ENCODE results near the gene SLC25A20. TPM values are rescaled to one million over a fixed set of nuclear protein-coding genes. Genes with fewer than 3 reads are reported as not detected.

Gene SLC25A20
- total RNA-seq, 1 donor from 2014 or later, result 7.5 TPM

DNA sequence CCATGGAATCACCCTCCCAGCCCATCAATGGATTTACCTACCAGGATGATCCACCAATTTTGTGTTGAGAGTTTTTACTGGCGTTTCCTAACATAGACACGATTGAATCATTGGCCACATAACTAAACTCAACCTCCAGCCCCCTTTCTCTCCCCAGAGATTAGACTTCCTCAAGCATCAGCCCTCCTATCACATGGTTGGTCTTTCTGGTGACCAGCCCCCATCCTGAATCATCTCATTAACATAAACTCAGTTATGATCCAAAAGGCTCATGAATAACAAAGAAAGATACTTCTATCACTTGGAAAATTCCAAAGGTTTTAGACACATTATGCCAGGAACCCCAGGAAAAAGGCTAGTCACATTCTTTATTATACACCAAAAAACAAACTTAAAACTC lies 72.2 kb downstream of the SLC25A20 start:
- no peak overlapping the region for H3K4me3 ChIP-seq (ENCODE audit: low read depth, low read length)
- TF ChIP-seq, protein P1, sequence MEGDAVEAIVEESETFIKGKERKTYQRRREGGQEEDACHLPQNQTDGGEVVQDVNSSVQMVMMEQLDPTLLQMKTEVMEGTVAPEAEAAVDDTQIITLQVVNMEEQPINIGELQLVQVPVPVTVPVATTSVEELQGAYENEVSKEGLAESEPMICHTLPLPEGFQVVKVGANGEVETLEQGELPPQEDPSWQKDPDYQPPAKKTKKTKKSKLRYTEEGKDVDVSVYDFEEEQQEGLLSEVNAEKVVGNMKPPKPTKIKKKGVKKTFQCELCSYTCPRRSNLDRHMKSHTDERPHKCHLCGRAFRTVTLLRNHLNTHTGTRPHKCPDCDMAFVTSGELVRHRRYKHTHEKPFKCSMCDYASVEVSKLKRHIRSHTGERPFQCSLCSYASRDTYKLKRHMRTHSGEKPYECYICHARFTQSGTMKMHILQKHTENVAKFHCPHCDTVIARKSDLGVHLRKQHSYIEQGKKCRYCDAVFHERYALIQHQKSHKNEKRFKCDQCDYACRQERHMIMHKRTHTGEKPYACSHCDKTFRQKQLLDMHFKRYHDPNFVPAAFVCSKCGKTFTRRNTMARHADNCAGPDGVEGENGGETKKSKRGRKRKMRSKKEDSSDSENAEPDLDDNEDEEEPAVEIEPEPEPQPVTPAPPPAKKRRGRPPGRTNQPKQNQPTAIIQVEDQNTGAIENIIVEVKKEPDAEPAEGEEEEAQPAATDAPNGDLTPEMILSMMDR (conservative IDR thresholded peaks at IDR 0.05; ENCODE audit: low read depth, low read length), result no peak
- no peak for DNase-seq (ENCODE audit: low read depth)

DNA sequence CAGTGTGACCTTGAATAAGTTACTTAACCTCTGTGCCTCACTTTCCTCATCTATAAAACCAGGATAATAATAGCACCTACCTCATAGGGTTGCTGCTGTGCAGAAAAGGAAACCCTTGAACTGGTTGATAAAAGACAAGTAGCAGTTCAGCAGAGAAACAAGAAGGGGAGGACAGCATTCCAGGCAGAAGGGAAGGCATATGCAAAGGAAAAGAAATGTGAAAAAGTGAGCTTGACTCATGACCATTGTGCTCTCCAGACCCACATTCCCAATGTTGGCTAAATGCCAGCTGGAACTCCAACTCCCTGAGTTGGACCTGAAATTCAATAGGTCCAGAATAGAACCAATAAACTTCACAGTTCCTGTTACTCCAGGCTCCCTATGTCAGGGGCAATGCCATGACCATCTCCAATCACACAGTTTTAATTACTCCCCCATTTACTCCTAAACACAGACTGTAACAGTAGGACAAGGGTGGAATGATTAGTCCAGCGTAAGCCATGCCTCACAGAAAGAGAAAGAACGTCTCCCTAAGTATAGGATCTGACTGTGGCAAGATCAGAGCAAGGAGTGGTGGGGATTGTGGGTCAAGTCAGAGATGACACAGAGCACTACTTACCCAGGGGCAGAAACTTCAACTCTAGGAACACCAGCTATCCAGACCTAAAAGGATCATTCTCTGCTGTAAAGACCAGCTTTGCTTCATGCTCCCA lies 77.9 kb downstream of the SLC25A20 start:
- TF ChIP-seq, protein P1 (conservative IDR thresholded peaks at IDR 0.05; ENCODE audit: low read depth, low read length), result no peak
- DNase-seq (ENCODE audit: low read depth), result no peak

DNA sequence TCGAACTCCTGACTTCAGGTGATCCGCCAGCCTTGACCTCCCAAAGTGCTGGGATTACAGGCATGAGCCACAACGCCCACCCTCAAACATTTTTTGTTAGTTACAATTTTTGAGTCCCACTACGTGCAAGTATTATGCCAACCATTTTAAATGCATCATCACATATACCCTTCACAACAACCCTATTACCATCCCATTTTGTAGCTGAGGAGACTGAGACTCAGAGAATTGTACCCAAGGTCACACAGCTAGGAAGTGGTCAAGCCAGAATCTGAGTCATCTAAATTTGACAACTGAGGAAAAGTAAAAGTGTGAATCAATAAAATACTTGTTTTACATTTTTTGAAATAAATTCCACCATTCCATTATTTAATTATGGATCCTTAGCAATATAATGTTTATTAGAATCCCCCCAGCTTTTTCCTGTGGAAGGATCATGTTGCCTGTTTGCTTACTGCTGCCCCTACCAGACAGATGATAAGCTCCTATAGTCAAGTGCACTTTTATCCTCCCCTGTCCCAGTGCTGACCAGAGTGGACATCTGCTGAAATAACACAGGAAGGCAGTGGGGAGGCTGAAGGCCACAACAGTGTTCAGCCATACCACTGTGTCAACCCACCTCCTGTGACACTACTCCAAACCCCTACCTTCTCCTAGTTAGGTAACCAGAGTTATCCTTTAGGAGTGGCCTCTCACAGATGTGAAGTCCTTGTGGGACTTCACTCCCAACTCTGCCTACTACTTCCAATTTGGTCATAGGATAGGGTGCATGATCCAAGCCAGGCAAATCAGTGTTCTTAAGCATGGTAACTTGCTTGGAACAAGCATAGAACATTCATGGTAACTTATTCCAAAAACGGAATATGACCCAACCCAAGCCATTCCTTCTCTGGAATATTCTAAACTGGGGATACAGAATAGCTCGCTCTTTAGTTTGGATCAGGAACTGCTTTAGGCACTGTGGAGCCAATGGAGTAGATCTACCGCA lies 79.2 kb downstream of the SLC25A20 start:
- DNase-seq (ENCODE audit: low read depth), result no peak
- no peak overlapping the region for H3K4me3 ChIP-seq (ENCODE audit: low read depth, low read length)
- TF ChIP-seq, protein P1 (conservative IDR thresholded peaks at IDR 0.05; ENCODE audit: low read depth, low read length), result no peak

More for the DNA sequence above, 77.9 kb downstream of the SLC25A20 start:
- H3K4me3 ChIP-seq (ENCODE audit: low read depth, low read length), result no peak overlapping the region

- no peak overlapping the region for H3K4me3 ChIP-seq (ENCODE audit: low read depth, low read length)
- no peak for DNase-seq (ENCODE audit: low read depth)
- TF ChIP-seq, protein P1 (conservative IDR thresholded peaks at IDR 0.05; ENCODE audit: low read depth, low read length), result no peak
Measured at GRCh38 chr3:48811524-48811923, 87.2 kb downstream of the SLC25A20 start.

Other genes starting within 250 kb of the SLC25A20 start
- gene CELSR3, start 236.0 kb downstream of the SLC25A20 start, total RNA-seq, result 0.87 and 2.5 TPM in 2 replicates
- 34.4 and 45.5 TPM in 2 replicates for gene NCKIPSD, start 213.0 kb downstream of the SLC25A20 start, total RNA-seq
- 75.1 and 87.9 TPM in 2 replicates for gene IP6K2, start 181.7 kb downstream of the SLC25A20 start, total RNA-seq
- gene PRKAR2A, start 51.0 kb downstream of the SLC25A20 start, total RNA-seq, result 23.5 and 30.4 TPM in 2 replicates
- gene ARIH2, start 20.0 kb upstream of the SLC25A20 start, total RNA-seq, result 44.8 and 76.7 TPM in 2 replicates
- 17.1 and 23.2 TPM in 2 replicates for gene P4HTM, start 91.4 kb upstream of the SLC25A20 start, total RNA-seq
- 86.1 and 99.5 TPM in 2 replicates for gene WDR6, start 108.5 kb upstream of the SLC25A20 start, total RNA-seq
- gene DALRD3, start 119.7 kb upstream of the SLC25A20 start, total RNA-seq, result 55.0 and 64.3 TPM in 2 replicates
- 160 and 280 TPM in 2 replicates for gene NDUFAF3, start 123.2 kb upstream of the SLC25A20 start, total RNA-seq
- gene IMPDH2, start 130.5 kb upstream of the SLC25A20 start, total RNA-seq, result 253 and 258 TPM in 2 replicates
- gene QRICH1, start 195.2 kb upstream of the SLC25A20 start, total RNA-seq, result 53.6 and 103 TPM in 2 replicates
- 299 and 306 TPM in 2 replicates for gene QARS1, start 205.9 kb upstream of the SLC25A20 start, total RNA-seq
- 34.7 and 35.9 TPM in 2 replicates for gene USP19, start 221.9 kb upstream of the SLC25A20 start, total RNA-seq
- gene LAMB2, start 234.2 kb upstream of the SLC25A20 start, total RNA-seq, result 116 and 232 TPM in 2 replicates